GM23338 (cell line): ENCODE results near the gene CRAMP1. TPM values are rescaled to one million over a fixed set of nuclear protein-coding genes. Genes with fewer than 3 reads are reported as not detected.
A peak's percentile ranks its signal among the peaks of the same experiment; 100 is the strongest.

Experiments
- ATAC-seq: fragments of 200-7000 bp; cut with Tn5 transposase; 3 replicates; pipeline ENCODE4 v1.9.1; 2020
- DNase-seq: peaks from one replicate; pipeline ENCODE4 v3.0.0-alpha.2; 2015; ENCODE audit warnings: low spot score
- H2AFZ ChIP-seq: fragments of 200-600 bp; sonication (generic); 2 replicates; pipeline ENCODE4 v1.8.0; 2016; ENCODE audit warnings: antibody characterized with exemption, mild to moderate bottlenecking, moderate library complexity
- H3F3A ChIP-seq: fragments of 200-600 bp; sonication (generic); replicated peaks from 2 replicates; pipeline ENCODE4 v1.8.0; 2017; ENCODE audit warnings: antibody characterized with exemption, mixed run types, low read depth
- H3K27ac ChIP-seq: fragments of 200-600 bp; sonication (generic); 2 replicates; pipeline ENCODE4 v1.6.1; 2016; ENCODE audit warnings: low read depth
- H3K27me3 ChIP-seq: fragments of 200-600 bp; sonication (generic); 2 replicates; pipeline ENCODE4 v1.8.0; 2016; ENCODE audit warnings: mild to moderate bottlenecking, mixed run types, moderate library complexity; ENCODE audit not compliant: insufficient read depth
- H3K36me3 ChIP-seq: fragments of 200-600 bp; sonication (generic); 2 replicates; pipeline ENCODE4 v1.8.0; 2016; ENCODE audit warnings: mild to moderate bottlenecking; ENCODE audit not compliant: insufficient read depth
- H3K4me1 ChIP-seq: fragments of 200-600 bp; sonication (generic); 2 replicates; pipeline ENCODE4 v1.8.0; 2016; ENCODE audit warnings: mild to moderate bottlenecking, moderate library complexity; ENCODE audit not compliant: insufficient read depth
- H3K4me2 ChIP-seq: fragments of 200-600 bp; sonication (generic); 2 replicates; pipeline ENCODE4 v1.7.1; 2017; ENCODE audit warnings: mixed run types
- H3K4me3 ChIP-seq: fragments of 200-600 bp; sonication (generic); 2 replicates; pipeline ENCODE4 v1.6.1; 2016; ENCODE audit warnings: mixed run types
- H3K79me2 ChIP-seq: fragments of 200-600 bp; sonication (generic); replicated peaks from 2 replicates; pipeline ENCODE4 v1.8.0; 2017; ENCODE audit warnings: mild to moderate bottlenecking; ENCODE audit not compliant: insufficient read depth
- H3K9me2 ChIP-seq: fragments of 200-600 bp; sonication (generic); 2 replicates; pipeline ENCODE4 v1.8.0; 2017; ENCODE audit not compliant: insufficient read depth
- H4K20me1 ChIP-seq: fragments of 200-600 bp; sonication (generic); replicated peaks from 2 replicates; pipeline ENCODE4 v1.8.0; 2017; ENCODE audit warnings: mild to moderate bottlenecking; ENCODE audit not compliant: insufficient read depth
- H3K27ac Mint-ChIP-seq: 2 replicates; pipeline ENCODE4 v1.8.0; 2020; ENCODE audit warnings: inconsistent platforms, mild to moderate bottlenecking, moderate library complexity, mixed read lengths
- H3K27me3 Mint-ChIP-seq: 3 replicates; pipeline ENCODE4 v1.8.0; 2022; ENCODE audit warnings: low read depth, mild to moderate bottlenecking, moderate library complexity, mixed read lengths, inconsistent platforms; ENCODE audit not compliant: insufficient read depth, poor library complexity
- H3K36me3 Mint-ChIP-seq: 3 replicates; pipeline ENCODE4 v1.8.0; 2021; ENCODE audit warnings: low read depth, mild to moderate bottlenecking, inconsistent platforms, moderate library complexity, mixed read lengths
- H3K4me1 Mint-ChIP-seq: 3 replicates; pipeline ENCODE4 v1.8.0; 2020; ENCODE audit warnings: mild to moderate bottlenecking, inconsistent platforms, mixed read lengths
- H3K4me3 Mint-ChIP-seq: 3 replicates; pipeline ENCODE4 v1.8.0; 2021; ENCODE audit warnings: moderate library complexity, mild to moderate bottlenecking, inconsistent platforms, mixed read lengths
- H3K9me3 Mint-ChIP-seq: 3 replicates; pipeline ENCODE4 v1.8.0; 2020; ENCODE audit warnings: moderate library complexity, mild to moderate bottlenecking, inconsistent platforms, mixed read lengths
- EZH2 ChIP-seq: fragments of 200-600 bp; sonication (generic); IDR thresholded peaks from one replicate; pipeline ENCODE4 v1.8.0; 2017; ENCODE audit warnings: antibody characterized with exemption, mild to moderate bottlenecking, low read depth; ENCODE audit not compliant: unreplicated experiment
- NANOG ChIP-seq: IDR thresholded peaks from 2 replicates; pipeline ENCODE4 v1.6.1; 2016; ENCODE audit warnings: antibody characterized with exemption, borderline replicate concordance
- POLR2AphosphoS5 ChIP-seq: IDR thresholded peaks from 2 replicates; pipeline ENCODE4 v1.6.1; 2016; ENCODE audit warnings: antibody characterized with exemption, low read depth
- STAT1 ChIP-seq: IDR thresholded peaks from one replicate; pipeline ENCODE4 v1.6.1; 2016; ENCODE audit warnings: antibody characterized with exemption; ENCODE audit not compliant: unreplicated experiment
- ZNF114 ChIP-seq: fragments of 250-450 bp; sonication (Bioruptor Pico); IDR thresholded peaks from 2 replicates; pipeline ENCODE4 v1.5.0; 2020; ENCODE audit warnings: mild to moderate bottlenecking, moderate library complexity
- ZNF331 ChIP-seq: fragments of 250-450 bp; sonication (Bioruptor Pico); IDR thresholded peaks from 2 replicates; pipeline ENCODE4 v1.5.0; 2020; ENCODE audit warnings: low read depth, mild to moderate bottlenecking, moderate library complexity
- polyA plus RNA-seq: library from polyadenylated mRNA; unstranded; fragments of >200 nt; fragmentation: Nextera tagmentation; extraction: Ambion mirVana; gene quantifications from 2 replicates; pipeline ENCODE4 v1.2.1, GENCODE V29; 2016
- total RNA-seq: library from RNA; depleted of rRNA; stranded (reverse); fragments of >200 nt; shearing (Covaris generic); gene quantifications from 2 replicates; pipeline ENCODE4 v1.2.3, GENCODE V29; 2014
- TF ChIP-seq, protein P1 (sequence below): IDR thresholded peaks from one replicate; pipeline ENCODE4 v1.6.1; 2018; ENCODE audit warnings: antibody characterized with exemption; ENCODE audit not compliant: unreplicated experiment
- TF ChIP-seq, protein P2 (sequence below): fragments of 250-450 bp; sonication (Bioruptor Pico); IDR thresholded peaks from 2 replicates; pipeline ENCODE4 v1.5.0; 2020; ENCODE audit warnings: mild to moderate bottlenecking, moderate library complexity

The CRAMP1 gene
- total and polyA plus RNA-seq, 2 experiments from 2014 or later = 3.4 to 16.7 TPM

DNA sequence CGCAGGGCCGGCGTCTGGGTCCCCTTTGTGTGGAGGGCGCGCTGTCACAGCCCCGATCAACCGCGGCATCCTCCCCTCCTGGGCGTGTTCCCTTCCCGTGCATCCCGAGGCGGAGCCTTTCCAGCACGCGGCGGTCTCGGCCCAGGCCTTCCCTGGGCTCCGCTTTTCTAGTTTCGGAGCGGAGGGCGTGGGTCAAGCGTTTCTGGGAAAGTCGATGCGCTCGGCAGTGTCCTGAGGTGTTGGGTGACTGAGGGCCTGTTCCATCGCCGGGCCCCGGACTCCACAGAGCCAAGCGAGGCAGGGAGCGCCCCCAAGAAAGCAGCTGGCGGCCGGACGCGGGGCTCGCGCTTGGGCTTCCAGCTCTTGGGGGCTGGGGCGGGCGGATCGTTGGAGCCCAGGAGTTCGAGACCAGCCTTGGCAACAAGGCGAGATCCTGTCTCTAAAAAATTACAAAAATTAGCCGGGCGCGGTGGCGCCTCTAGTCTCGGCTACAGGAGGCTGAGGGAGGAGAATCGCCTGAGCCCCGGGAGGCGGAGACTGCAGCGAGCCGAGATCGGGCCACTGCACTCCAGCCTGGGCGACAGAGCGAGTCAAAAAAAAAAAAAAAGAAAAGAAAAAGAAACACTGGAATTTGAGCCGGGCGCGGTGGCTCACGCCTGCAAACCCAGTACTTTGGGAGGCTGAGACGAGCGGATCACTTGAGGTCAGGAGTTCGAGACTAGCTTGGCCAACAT is 1.1 kb upstream of the CRAMP1 start (continued):
- TF ChIP-seq, protein P1, sequence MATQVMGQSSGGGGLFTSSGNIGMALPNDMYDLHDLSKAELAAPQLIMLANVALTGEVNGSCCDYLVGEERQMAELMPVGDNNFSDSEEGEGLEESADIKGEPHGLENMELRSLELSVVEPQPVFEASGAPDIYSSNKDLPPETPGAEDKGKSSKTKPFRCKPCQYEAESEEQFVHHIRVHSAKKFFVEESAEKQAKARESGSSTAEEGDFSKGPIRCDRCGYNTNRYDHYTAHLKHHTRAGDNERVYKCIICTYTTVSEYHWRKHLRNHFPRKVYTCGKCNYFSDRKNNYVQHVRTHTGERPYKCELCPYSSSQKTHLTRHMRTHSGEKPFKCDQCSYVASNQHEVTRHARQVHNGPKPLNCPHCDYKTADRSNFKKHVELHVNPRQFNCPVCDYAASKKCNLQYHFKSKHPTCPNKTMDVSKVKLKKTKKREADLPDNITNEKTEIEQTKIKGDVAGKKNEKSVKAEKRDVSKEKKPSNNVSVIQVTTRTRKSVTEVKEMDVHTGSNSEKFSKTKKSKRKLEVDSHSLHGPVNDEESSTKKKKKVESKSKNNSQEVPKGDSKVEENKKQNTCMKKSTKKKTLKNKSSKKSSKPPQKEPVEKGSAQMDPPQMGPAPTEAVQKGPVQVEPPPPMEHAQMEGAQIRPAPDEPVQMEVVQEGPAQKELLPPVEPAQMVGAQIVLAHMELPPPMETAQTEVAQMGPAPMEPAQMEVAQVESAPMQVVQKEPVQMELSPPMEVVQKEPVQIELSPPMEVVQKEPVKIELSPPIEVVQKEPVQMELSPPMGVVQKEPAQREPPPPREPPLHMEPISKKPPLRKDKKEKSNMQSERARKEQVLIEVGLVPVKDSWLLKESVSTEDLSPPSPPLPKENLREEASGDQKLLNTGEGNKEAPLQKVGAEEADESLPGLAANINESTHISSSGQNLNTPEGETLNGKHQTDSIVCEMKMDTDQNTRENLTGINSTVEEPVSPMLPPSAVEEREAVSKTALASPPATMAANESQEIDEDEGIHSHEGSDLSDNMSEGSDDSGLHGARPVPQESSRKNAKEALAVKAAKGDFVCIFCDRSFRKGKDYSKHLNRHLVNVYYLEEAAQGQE = no peak
- no peak for TF ChIP-seq ZNF331 (CRISPR knock-in tag)
- TF ChIP-seq EZH2 = no peak
- no peak for TF ChIP-seq POLR2AphosphoS5
- TF ChIP-seq STAT1 = no peak

DNA sequence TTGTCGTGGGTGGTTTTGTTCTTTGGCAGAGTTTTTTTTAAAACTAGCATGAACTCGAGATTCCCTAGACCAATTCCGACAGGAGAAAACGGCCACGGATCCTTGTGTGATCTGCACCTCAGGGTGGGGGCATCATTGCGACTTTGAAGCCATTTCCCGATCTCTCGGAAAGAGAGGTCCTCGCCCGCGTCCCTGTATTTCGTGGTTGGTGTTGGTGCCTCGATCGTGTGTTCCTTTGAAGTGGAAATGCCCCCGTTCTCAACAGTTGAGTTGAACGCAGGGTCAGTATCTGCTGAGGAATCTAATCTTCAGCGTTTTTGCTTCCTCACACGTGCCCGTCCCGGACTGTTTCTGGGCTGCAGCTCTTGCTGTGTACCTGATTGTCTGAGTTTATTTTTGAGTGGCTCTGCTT is 1.1 kb downstream of the CRAMP1 start:
- Mint-ChIP-seq H3K4me3 (peak overlapping the region; percentile 88), H3K27me3 (peaks cover 29% of the 10 kb centered on the region), H3K9me3 (peaks cover 5% of the 10 kb centered on the region; the same call in 2 of the 3 replicates), H3K27ac (0 out of 2 replicates have a peak overlapping the region, but pooled peaks have one; percentile 18), H3K36me3 (peaks cover 19% of the 10 kb centered on the region), H3K4me1 (peaks cover 25% of the 10 kb centered on the region)
- peak overlapping the region; percentile 96 for H3K4me2 ChIP-seq
- no peak for TF ChIP-seq NANOG
- H4K20me1 ChIP-seq = peaks cover 10% of the 10 kb centered on the region
- H3K36me3 ChIP-seq = 0 out of 2 replicates have a peak, but pooled peaks cover 7% of the 10 kb centered on the region
- peaks cover 55% of the 10 kb centered on the region for H3K79me2 ChIP-seq
- peaks cover 12% of the 10 kb centered on the region for H3K27me3 ChIP-seq
- ATAC-seq (no peak), DNase-seq (peak; percentile 32)
- peak overlapping the region; percentile 83 for H3K4me3 ChIP-seq
- H3K27ac ChIP-seq = no peak overlapping the region
- peaks cover 23% of the 10 kb centered on the region; the same call in 1 of the 2 replicates for H3F3A ChIP-seq
- H2AFZ ChIP-seq = no peak overlapping the region
- peaks cover 25% of the 10 kb centered on the region for H3K4me1 ChIP-seq
- no peaks in the 10 kb centered on the region; the same call in 1 of the 2 replicates for H3K9me2 ChIP-seq

DNA sequence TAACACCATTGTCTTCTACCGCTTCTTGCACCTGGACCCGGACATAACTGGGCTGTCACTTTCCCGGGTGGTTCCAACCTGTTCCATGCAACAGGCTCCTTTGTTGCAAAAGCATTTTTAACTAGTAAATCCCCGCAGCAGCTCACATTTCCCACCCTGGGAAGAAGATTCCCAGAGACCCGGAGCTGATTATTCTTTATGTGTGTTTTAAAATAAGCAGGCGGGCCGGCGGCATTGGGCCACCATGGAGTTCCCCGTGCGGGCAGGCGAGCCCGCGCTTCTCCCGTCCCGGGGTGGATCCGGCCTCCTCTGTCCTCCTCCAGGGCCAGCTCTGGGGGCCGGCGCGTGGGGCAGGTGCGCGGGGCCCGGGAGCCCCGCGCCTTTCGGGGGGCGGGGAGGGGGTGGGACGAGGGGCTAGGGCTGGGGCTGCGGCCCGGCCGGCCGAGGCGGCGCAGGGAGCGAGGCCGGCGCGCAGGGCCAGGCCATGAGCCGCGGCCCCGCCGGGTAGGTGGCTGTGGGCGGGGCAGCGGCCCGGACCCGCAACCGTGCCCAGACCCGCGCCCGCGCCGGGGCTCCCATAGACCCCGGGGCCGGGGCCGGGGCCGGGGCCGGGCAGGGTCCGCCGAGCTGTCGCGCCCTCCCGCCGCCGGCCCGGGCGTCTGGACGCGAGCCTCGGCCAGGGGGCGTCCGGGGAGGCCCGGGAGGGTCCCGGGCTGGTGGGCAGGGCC is 1.7 kb downstream of the CRAMP1 start:
- Mint-ChIP-seq H3K27ac (no peak overlapping the region), H3K4me1 (peaks cover 25% of the 10 kb centered on the region), H3K9me3 (peaks cover 5% of the 10 kb centered on the region; the same call in 2 of the 3 replicates), H3K4me3 (peak overlapping the region; percentile 88), H3K27me3 (peaks cover 29% of the 10 kb centered on the region), H3K36me3 (peaks cover 23% of the 10 kb centered on the region)
- DNase-seq (peak; percentile 55), ATAC-seq (peak; percentile 0; the same call in 1 of the 3 replicates)
- Histone ChIP-seq H3K36me3 (0 out of 2 replicates have a peak, but pooled peaks cover 7% of the 10 kb centered on the region), H3K79me2 (peaks cover 62% of the 10 kb centered on the region), H3K4me3 (peak overlapping the region; percentile 83), H4K20me1 (peaks cover 15% of the 10 kb centered on the region), H3K27ac (no peak overlapping the region), H3K9me2 (no peaks in the 10 kb centered on the region; the same call in 1 of the 2 replicates), H2AFZ (peak overlapping the region; percentile 72; the same call in 1 of the 2 replicates), H3F3A (peaks cover 23% of the 10 kb centered on the region; the same call in 1 of the 2 replicates), H3K4me1 (peaks cover 25% of the 10 kb centered on the region), H3K4me2 (peak overlapping the region; percentile 96), H3K27me3 (peaks cover 12% of the 10 kb centered on the region)
- TF ChIP-seq, protein P2, sequence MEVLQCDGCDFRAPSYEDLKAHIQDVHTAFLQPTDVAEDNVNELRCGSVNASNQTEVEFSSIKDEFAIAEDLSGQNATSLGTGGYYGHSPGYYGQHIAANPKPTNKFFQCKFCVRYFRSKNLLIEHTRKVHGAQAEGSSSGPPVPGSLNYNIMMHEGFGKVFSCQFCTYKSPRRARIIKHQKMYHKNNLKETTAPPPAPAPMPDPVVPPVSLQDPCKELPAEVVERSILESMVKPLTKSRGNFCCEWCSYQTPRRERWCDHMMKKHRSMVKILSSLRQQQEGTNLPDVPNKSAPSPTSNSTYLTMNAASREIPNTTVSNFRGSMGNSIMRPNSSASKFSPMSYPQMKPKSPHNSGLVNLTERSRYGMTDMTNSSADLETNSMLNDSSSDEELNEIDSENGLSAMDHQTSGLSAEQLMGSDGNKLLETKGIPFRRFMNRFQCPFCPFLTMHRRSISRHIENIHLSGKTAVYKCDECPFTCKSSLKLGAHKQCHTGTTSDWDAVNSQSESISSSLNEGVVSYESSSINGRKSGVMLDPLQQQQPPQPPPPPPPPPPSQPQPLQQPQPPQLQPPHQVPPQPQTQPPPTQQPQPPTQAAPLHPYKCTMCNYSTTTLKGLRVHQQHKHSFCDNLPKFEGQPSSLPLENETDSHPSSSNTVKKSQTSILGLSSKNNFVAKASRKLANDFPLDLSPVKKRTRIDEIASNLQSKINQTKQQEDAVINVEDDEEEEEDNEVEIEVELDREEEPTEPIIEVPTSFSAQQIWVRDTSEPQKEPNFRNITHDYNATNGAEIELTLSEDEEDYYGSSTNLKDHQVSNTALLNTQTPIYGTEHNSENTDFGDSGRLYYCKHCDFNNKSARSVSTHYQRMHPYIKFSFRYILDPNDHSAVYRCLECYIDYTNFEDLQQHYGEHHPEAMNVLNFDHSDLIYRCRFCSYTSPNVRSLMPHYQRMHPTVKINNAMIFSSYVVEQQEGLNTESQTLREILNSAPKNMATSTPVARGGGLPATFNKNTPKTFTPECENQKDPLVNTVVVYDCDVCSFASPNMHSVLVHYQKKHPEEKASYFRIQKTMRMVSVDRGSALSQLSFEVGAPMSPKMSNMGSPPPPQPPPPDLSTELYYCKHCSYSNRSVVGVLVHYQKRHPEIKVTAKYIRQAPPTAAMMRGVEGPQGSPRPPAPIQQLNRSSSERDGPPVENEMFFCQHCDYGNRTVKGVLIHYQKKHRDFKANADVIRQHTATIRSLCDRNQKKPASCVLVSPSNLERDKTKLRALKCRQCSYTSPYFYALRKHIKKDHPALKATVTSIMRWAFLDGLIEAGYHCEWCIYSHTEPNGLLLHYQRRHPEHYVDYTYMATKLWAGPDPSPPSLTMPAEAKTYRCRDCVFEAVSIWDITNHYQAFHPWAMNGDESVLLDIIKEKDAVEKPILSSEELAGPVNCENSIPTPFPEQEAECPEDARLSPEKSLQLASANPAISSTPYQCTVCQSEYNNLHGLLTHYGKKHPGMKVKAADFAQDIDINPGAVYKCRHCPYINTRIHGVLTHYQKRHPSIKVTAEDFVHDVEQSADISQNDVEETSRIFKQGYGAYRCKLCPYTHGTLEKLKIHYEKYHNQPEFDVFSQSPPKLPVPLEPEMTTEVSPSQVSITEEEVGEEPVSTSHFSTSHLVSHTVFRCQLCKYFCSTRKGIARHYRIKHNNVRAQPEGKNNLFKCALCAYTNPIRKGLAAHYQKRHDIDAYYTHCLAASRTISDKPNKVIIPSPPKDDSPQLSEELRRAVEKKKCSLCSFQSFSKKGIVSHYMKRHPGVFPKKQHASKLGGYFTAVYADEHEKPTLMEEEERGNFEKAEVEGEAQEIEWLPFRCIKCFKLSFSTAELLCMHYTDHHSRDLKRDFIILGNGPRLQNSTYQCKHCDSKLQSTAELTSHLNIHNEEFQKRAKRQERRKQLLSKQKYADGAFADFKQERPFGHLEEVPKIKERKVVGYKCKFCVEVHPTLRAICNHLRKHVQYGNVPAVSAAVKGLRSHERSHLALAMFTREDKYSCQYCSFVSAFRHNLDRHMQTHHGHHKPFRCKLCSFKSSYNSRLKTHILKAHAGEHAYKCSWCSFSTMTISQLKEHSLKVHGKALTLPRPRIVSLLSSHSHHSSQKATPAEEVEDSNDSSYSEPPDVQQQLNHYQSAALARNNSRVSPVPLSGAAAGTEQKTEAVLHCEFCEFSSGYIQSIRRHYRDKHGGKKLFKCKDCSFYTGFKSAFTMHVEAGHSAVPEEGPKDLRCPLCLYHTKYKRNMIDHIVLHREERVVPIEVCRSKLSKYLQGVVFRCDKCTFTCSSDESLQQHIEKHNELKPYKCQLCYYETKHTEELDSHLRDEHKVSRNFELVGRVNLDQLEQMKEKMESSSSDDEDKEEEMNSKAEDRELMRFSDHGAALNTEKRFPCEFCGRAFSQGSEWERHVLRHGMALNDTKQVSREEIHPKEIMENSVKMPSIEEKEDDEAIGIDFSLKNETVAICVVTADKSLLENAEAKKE (CRISPR knock-in tag) = no peak
- no peak for TF ChIP-seq ZNF114 (CRISPR knock-in tag)
- TF ChIP-seq ZNF331 (CRISPR knock-in tag) = no peak
